Measurements from ENCODE around the gene EME1.

GRCh38 chr17:50394711-50395110, 21.7 kb downstream of the EME1 start:
- TF ChIP-seq CTCF (IDR thresholded peaks at IDR 0.05; ENCODE audit: low read length) (no peak), EZH2phosphoT487 (IDR thresholded peaks at IDR 0.05; ENCODE audit: low read length) (no peak)
